Caco-2 (cell line): Measurements from ENCODE around the gene TFAM. TPM values are rescaled to one million over a fixed set of nuclear protein-coding genes. Genes with fewer than 3 reads are reported as not detected.

ENCODE experiments used
- BruUV-seq: library from RNA; stranded (reverse); fragments of 400-500 nt; replicated peaks from 2 replicates; lab custom pipeline; 2021; lab: Mats Ljungman, UMichigan
- CTCF ChIA-PET: fragments of 300-600 bp; sonication (Branson Sonifier 250); formaldehyde crosslinking; loops from one replicate; lab custom pipeline; 2022; ENCODE audit warnings: antibody characterized with exemption; lab: Charles Lee
- POLR2A ChIA-PET: fragments of 300-600 bp; sonication (Branson Sonifier 250); formaldehyde crosslinking; loops from one replicate; lab custom pipeline; 2022; ENCODE audit warnings: antibody characterized with exemption; lab: Charles Lee
- DNase-seq, 2 experiments: peaks; one replicate each; pipeline versions ENCODE4 v3.0.0 to v3.0.0-alpha.2; 2020 to 2022
- H3K27me3 ChIP-seq: replicated peaks from 2 replicates; pipeline ENCODE4 v1.6.0; 2011; ENCODE audit warnings: low read length; ENCODE audit not compliant: control insufficient read depth, insufficient read depth
- H3K36me3 ChIP-seq: 2 replicates; pipeline ENCODE4 v1.5.1; 2011; ENCODE audit warnings: low read length; ENCODE audit not compliant: control insufficient read depth, insufficient read depth
- H3K4me1 ChIP-seq: fragments of 250-450 bp; sonication (Bioruptor Pico); 2 replicates; pipeline ENCODE4 v1.5.1; 2020; ENCODE audit warnings: mild to moderate bottlenecking
- H3K4me3 ChIP-seq: 2 replicates; pipeline ENCODE4 v1.5.1; 2011; ENCODE audit warnings: low read depth, mild to moderate bottlenecking, control low read depth, low read length
- H3K9me3 ChIP-seq: fragments of 250-450 bp; sonication (Bioruptor Pico); 2 replicates; pipeline ENCODE4 v1.5.1; 2020; ENCODE audit warnings: mild to moderate bottlenecking, moderate library complexity
- H3K27ac Mint-ChIP-seq: one replicate; pipeline ENCODE4 v1.8.0; 2022; ENCODE audit warnings: mixed read lengths; ENCODE audit not compliant: unreplicated experiment
- H3K27me3 Mint-ChIP-seq: one replicate; pipeline ENCODE4 v1.8.0; 2022; ENCODE audit warnings: mixed read lengths; ENCODE audit not compliant: insufficient read depth, unreplicated experiment
- H3K36me3 Mint-ChIP-seq: one replicate; pipeline ENCODE4 v1.8.0; 2022; ENCODE audit warnings: mild to moderate bottlenecking, mixed read lengths; ENCODE audit not compliant: insufficient read depth, unreplicated experiment
- H3K4me1 Mint-ChIP-seq: one replicate; pipeline ENCODE4 v1.8.0; 2022; ENCODE audit warnings: low read depth, mixed read lengths; ENCODE audit not compliant: unreplicated experiment
- H3K4me3 Mint-ChIP-seq: one replicate; pipeline ENCODE4 v1.8.0; 2022; ENCODE audit warnings: mild to moderate bottlenecking, moderate library complexity, mixed read lengths; ENCODE audit not compliant: unreplicated experiment
- H3K9me3 Mint-ChIP-seq: one replicate; pipeline ENCODE4 v1.8.0; 2022; ENCODE audit warnings: mixed read lengths; ENCODE audit not compliant: unreplicated experiment
- intact Hi-C: fragments of 100-400 bp; cut with micrococcal nuclease; formaldehyde crosslinking; loops from one replicate; pipeline ENCODE4 v1.10.0; 2022; ENCODE audit not compliant: unreplicated experiment
- total RNA-seq: library from RNA; stranded (reverse); gene quantifications from 2 replicates; pipeline ENCODE4 v1.2.3, GENCODE V29; 2022
- TF ChIP-seq, protein P1 (sequence below), 2 experiments: fragments of 200-600 bp in 1 of 2; IDR thresholded peaks; 1 replicate in 1 of 2; 2 replicates in 1 of 2; pipeline versions ENCODE4 v1.5.1 to v1.8.0; 2011 to 2022; ENCODE audit warnings: antibody characterized with exemption in 1 of 2, control low read depth in 1 of 2, inconsistent platforms in 1 of 2, low read depth in 1 of 2, low read length in 1 of 2, mild to moderate bottlenecking in 1 of 2, moderate library complexity in 1 of 2; ENCODE audit not compliant: insufficient read depth in 1 of 2, severe bottlenecking in 1 of 2, unreplicated experiment in 1 of 2

The TFAM gene
- total RNA-seq, 1 experiment from 2014 or later = 228 TPM

- intact Hi-C loops = no loop called here
- Histone ChIP-seq H3K9me3 (peaks cover 7% of the 10 kb centered on the region; the same call in 1 of the 2 replicates), H3K27me3 (no peaks in the 10 kb centered on the region), H3K36me3 (no peaks in the 10 kb centered on the region), H3K4me1 (0 out of 2 replicates have a peak, but pooled peaks cover 8% of the 10 kb centered on the region), H3K4me3 (no peak overlapping the region)
- no TSS peak for BruUV-seq
- Mint-ChIP-seq H3K36me3 (no peaks in the 10 kb centered on the region), H3K27me3 (no peaks in the 10 kb centered on the region), H3K4me1 (peaks cover 3% of the 10 kb centered on the region), H3K9me3 (peaks cover 27% of the 10 kb centered on the region), H3K4me3 (no peak overlapping the region), H3K27ac (peak overlapping the region; percentile 17)
- POLR2A ChIA-PET = no interaction called here
- TF ChIP-seq, protein P1, sequence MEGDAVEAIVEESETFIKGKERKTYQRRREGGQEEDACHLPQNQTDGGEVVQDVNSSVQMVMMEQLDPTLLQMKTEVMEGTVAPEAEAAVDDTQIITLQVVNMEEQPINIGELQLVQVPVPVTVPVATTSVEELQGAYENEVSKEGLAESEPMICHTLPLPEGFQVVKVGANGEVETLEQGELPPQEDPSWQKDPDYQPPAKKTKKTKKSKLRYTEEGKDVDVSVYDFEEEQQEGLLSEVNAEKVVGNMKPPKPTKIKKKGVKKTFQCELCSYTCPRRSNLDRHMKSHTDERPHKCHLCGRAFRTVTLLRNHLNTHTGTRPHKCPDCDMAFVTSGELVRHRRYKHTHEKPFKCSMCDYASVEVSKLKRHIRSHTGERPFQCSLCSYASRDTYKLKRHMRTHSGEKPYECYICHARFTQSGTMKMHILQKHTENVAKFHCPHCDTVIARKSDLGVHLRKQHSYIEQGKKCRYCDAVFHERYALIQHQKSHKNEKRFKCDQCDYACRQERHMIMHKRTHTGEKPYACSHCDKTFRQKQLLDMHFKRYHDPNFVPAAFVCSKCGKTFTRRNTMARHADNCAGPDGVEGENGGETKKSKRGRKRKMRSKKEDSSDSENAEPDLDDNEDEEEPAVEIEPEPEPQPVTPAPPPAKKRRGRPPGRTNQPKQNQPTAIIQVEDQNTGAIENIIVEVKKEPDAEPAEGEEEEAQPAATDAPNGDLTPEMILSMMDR (IDR thresholded peaks at IDR 0.05; ENCODE audit: insufficient read depth in 1 of 2, low read depth in 1 of 2, low read length in 1 of 2, severe bottlenecking in 1 of 2, unreplicated experiment in 1 of 2) = no peak
- no peak for DNase-seq
- CTCF ChIA-PET = no interaction called here
Measured at GRCh38 chr10:58431903-58432302, 46.7 kb downstream of the TFAM start.

- Mint-ChIP-seq H3K4me3 (no peak overlapping the region), H3K36me3 (no peaks in the 10 kb centered on the region), H3K27ac (no peak overlapping the region), H3K4me1 (peaks cover 15% of the 10 kb centered on the region), H3K9me3 (peaks cover 15% of the 10 kb centered on the region), H3K27me3 (no peaks in the 10 kb centered on the region)
- Histone ChIP-seq H3K4me1 (peaks cover 18% of the 10 kb centered on the region), H3K36me3 (no peaks in the 10 kb centered on the region), H3K9me3 (no peaks in the 10 kb centered on the region), H3K4me3 (no peak overlapping the region), H3K27me3 (no peaks in the 10 kb centered on the region)
- intact Hi-C loops = no loop called here
- TF ChIP-seq, protein P1 (IDR thresholded peaks at IDR 0.05; ENCODE audit: insufficient read depth in 1 of 2, low read depth in 1 of 2, low read length in 1 of 2, severe bottlenecking in 1 of 2, unreplicated experiment in 1 of 2) = no peak
- no TSS peak for BruUV-seq
- DNase-seq = no peak
- CTCF ChIA-PET = no interaction called here
- POLR2A ChIA-PET = no interaction called here
Measured at GRCh38 chr10:58433066-58433465, 47.9 kb downstream of the TFAM start.

DNA sequence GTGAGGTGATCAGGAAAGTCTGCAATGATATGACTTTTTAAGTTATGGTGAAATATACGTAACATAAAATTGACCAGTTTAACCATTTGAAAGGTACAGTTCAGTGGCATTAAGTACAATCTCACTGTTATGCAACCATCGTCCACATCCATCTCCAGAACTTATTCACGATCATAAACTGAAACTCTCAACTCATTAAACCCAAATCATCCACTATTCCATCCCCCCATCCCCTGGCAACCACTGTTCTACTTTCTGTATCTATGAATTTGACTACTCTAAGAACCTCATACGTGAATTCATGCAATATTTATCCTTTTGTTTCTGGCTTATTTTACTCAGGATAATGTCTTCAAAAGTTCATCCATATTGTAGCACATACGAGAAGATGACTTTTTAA lies 48.4 kb downstream of the TFAM start:
- intact Hi-C loops = no loop called here
- TF ChIP-seq, protein P1 (IDR thresholded peaks at IDR 0.05; ENCODE audit: insufficient read depth in 1 of 2, low read depth in 1 of 2, low read length in 1 of 2, severe bottlenecking in 1 of 2, unreplicated experiment in 1 of 2) = no peak

More for the DNA sequence above, 48.4 kb downstream of the TFAM start:
- H3K27ac Mint-ChIP-seq = no peak overlapping the region
- H3K36me3 ChIP-seq = no peaks in the 10 kb centered on the region
- no peak for DNase-seq
- no peak overlapping the region for H3K4me3 ChIP-seq
- no peaks in the 10 kb centered on the region for H3K27me3 ChIP-seq
- no peaks in the 10 kb centered on the region for H3K36me3 Mint-ChIP-seq
- H3K27me3 Mint-ChIP-seq = no peaks in the 10 kb centered on the region
- ChIA-PET CTCF (no interaction called here), POLR2A (no interaction called here)
- H3K4me1 Mint-ChIP-seq = peaks cover 19% of the 10 kb centered on the region
- H3K4me3 Mint-ChIP-seq = no peak overlapping the region
- H3K9me3 Mint-ChIP-seq = peaks cover 10% of the 10 kb centered on the region
- no peaks in the 10 kb centered on the region for H3K9me3 ChIP-seq
- no TSS peak for BruUV-seq
- peaks cover 23% of the 10 kb centered on the region for H3K4me1 ChIP-seq
